ENCODE data around the gene PLPP4.

DNA sequence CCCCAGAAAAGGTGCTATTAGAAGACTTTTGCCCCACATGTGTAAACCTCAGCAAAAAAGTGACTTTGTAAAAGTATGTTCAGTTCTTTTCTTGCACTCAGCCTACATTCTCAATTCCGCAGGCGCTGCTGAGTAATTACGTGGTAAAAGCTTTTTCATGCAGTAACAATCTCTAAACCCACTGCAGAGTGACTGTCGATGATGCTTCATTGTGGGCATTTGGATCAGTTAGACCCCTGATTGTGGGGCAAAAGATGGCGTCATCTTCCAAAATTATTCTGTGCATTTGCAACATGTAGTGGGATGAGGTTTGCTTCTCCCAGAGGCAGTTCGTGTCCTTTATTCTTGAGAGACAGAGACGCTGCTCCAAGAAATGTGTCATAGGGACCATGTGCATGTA is 85.6 kb downstream of the PLPP4 start:
- TF ChIP-seq POLR2A (IDR thresholded peaks at IDR 0.05) (no peak), POLR2AphosphoS5 (IDR thresholded peaks at IDR 0.05) (no peak)

Data from suprapubic skin (tissue), 4 donors.